Astrocyte (in vitro differentiated cells and primary cell): ENCODE data around the gene USO1. TPM values are rescaled to one million over a fixed set of nuclear protein-coding genes. Genes with fewer than 3 reads are reported as not detected.
"Not testable (repeated sequence)": the region's sequence is repeated elsewhere in the genome, so short reads cannot be mapped to it uniquely, and the experiment has no call there.

Experiments
- DNase-seq: peaks from one replicate; pipeline ENCODE4 v3.0.0-alpha.2; 2010; ENCODE audit warnings: low read depth
- FAIRE-seq: peaks from 2 replicates; lab custom pipeline; 2011; peaks lifted over from hg19 to GRCh38; lab: Jason Lieb, UNC
- H2AFZ ChIP-seq: 2 replicates; pipeline ENCODE4 v1.6.0; 2012; ENCODE audit warnings: low read depth, low read length, inconsistent platforms
- H3K27ac ChIP-seq: 2 replicates; pipeline ENCODE4 v1.5.1; 2011; ENCODE audit warnings: low read depth, low read length, inconsistent platforms
- H3K27me3 ChIP-seq: 2 replicates; pipeline ENCODE4 v1.6.0; 2011; ENCODE audit warnings: low read length, inconsistent platforms; ENCODE audit not compliant: insufficient read depth
- H3K36me3 ChIP-seq: 2 replicates; pipeline ENCODE4 v1.5.1; 2011; ENCODE audit warnings: low read length, inconsistent platforms; ENCODE audit not compliant: insufficient read depth
- H3K4me1 ChIP-seq: 2 replicates; pipeline ENCODE4 v1.5.1; 2011; ENCODE audit warnings: low read length, inconsistent platforms; ENCODE audit not compliant: insufficient read depth
- H3K4me2 ChIP-seq: 2 replicates; pipeline ENCODE4 v1.6.0; 2012; ENCODE audit warnings: low read length, inconsistent platforms
- H3K4me3 ChIP-seq: 2 replicates; pipeline ENCODE4 v1.5.1; 2011; ENCODE audit warnings: low read depth, mild to moderate bottlenecking, low read length, inconsistent platforms; ENCODE audit not compliant: insufficient read depth
- H3K79me2 ChIP-seq: 2 replicates; pipeline ENCODE4 v1.6.0; 2012; ENCODE audit warnings: mild to moderate bottlenecking, low read length, inconsistent platforms; ENCODE audit not compliant: insufficient read depth
- H3K9ac ChIP-seq: 2 replicates; pipeline ENCODE4 v1.6.0; 2012; ENCODE audit warnings: mild to moderate bottlenecking, low read length, inconsistent platforms
- H3K9me3 ChIP-seq: 2 replicates; pipeline ENCODE4 v1.5.1; 2012; ENCODE audit warnings: low read depth, mild to moderate bottlenecking, low read length, inconsistent platforms; ENCODE audit not compliant: insufficient read depth
- H4K20me1 ChIP-seq: 2 replicates; pipeline ENCODE4 v1.6.0; 2012; ENCODE audit warnings: low read length, inconsistent platforms; ENCODE audit not compliant: insufficient read depth
- H3K27ac Mint-ChIP-seq: one replicate; pipeline ENCODE4 v1.8.0; 2021; ENCODE audit warnings: mild to moderate bottlenecking, mixed read lengths; ENCODE audit not compliant: unreplicated experiment
- H3K27me3 Mint-ChIP-seq: one replicate; pipeline ENCODE4 v1.8.0; 2021; ENCODE audit warnings: low read depth, mixed read lengths; ENCODE audit not compliant: unreplicated experiment
- H3K36me3 Mint-ChIP-seq: one replicate; pipeline ENCODE4 v1.8.0; 2021; ENCODE audit warnings: low read depth, mixed read lengths; ENCODE audit not compliant: unreplicated experiment
- H3K4me1 Mint-ChIP-seq: one replicate; pipeline ENCODE4 v1.8.0; 2021; ENCODE audit warnings: low read depth, mixed read lengths; ENCODE audit not compliant: unreplicated experiment
- H3K4me3 Mint-ChIP-seq: one replicate; pipeline ENCODE4 v1.8.0; 2021; ENCODE audit warnings: mild to moderate bottlenecking, moderate library complexity, mixed read lengths; ENCODE audit not compliant: unreplicated experiment
- H3K9me3 Mint-ChIP-seq: one replicate; pipeline ENCODE4 v1.8.0; 2021; ENCODE audit warnings: mild to moderate bottlenecking, mixed read lengths; ENCODE audit not compliant: unreplicated experiment
- EZH2 ChIP-seq: IDR thresholded peaks from 2 replicates; pipeline ENCODE4 v1.6.1; 2012; ENCODE audit warnings: mild to moderate bottlenecking, low read length, inconsistent platforms; ENCODE audit not compliant: insufficient read depth
- total RNA-seq: library from RNA; stranded (reverse); gene quantifications from 2 replicates; pipeline ENCODE4 v1.2.1, GENCODE V29; 2021
- TF ChIP-seq, protein P1 (sequence below): IDR thresholded peaks from 2 replicates; pipeline ENCODE4 v1.5.1; 2011; ENCODE audit warnings: low read depth, mild to moderate bottlenecking, inconsistent platforms, low read length, moderate library complexity; ENCODE audit not compliant: insufficient read depth

Gene USO1
- total RNA-seq, 1 donor from 2014 or later, result 104 TPM

DNA sequence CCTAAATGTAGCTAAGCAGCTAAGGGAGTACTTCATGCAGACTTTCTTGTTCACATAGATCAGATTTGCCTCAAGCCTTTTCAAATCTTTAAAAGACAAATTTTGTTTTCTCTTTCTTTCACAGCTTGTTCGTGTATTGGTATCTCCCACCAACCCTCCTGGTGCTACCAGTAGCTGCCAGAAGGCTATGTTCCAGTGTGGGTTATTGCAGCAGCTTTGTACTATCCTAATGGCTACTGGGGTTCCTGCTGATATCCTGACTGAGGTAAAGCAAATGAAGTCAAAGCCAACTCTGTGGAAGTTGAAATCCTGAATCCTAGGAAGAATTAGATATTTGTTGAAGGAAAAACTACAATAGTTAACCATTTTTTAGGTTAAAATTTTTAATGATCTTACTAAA, 62.6 kb downstream of the USO1 start:
- Histone ChIP-seq H3K27ac (no peak overlapping the region), H2AFZ (no peak overlapping the region), H3K4me2 (no peak overlapping the region), H3K36me3 (peaks cover 37% of the 10 kb centered on the region), H3K4me1 (no peaks in the 10 kb centered on the region), H3K9ac (no peak overlapping the region), H3K79me2 (no peaks in the 10 kb centered on the region), H3K27me3 (no peaks in the 10 kb centered on the region), H3K4me3 (no peak overlapping the region), H3K9me3 (no peaks in the 10 kb centered on the region), H4K20me1 (no peaks in the 10 kb centered on the region)
- Mint-ChIP-seq H3K27me3 (no peaks in the 10 kb centered on the region), H3K4me1 (no peaks in the 10 kb centered on the region), H3K36me3 (peaks cover 2% of the 10 kb centered on the region), H3K9me3 (no peaks in the 10 kb centered on the region), H3K27ac (no peak overlapping the region), H3K4me3 (no peak overlapping the region)
- DNase-seq, result no peak
- no peak for FAIRE-seq
- TF ChIP-seq, protein P1, sequence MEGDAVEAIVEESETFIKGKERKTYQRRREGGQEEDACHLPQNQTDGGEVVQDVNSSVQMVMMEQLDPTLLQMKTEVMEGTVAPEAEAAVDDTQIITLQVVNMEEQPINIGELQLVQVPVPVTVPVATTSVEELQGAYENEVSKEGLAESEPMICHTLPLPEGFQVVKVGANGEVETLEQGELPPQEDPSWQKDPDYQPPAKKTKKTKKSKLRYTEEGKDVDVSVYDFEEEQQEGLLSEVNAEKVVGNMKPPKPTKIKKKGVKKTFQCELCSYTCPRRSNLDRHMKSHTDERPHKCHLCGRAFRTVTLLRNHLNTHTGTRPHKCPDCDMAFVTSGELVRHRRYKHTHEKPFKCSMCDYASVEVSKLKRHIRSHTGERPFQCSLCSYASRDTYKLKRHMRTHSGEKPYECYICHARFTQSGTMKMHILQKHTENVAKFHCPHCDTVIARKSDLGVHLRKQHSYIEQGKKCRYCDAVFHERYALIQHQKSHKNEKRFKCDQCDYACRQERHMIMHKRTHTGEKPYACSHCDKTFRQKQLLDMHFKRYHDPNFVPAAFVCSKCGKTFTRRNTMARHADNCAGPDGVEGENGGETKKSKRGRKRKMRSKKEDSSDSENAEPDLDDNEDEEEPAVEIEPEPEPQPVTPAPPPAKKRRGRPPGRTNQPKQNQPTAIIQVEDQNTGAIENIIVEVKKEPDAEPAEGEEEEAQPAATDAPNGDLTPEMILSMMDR, result no peak
- TF ChIP-seq EZH2, result no peak

DNA sequence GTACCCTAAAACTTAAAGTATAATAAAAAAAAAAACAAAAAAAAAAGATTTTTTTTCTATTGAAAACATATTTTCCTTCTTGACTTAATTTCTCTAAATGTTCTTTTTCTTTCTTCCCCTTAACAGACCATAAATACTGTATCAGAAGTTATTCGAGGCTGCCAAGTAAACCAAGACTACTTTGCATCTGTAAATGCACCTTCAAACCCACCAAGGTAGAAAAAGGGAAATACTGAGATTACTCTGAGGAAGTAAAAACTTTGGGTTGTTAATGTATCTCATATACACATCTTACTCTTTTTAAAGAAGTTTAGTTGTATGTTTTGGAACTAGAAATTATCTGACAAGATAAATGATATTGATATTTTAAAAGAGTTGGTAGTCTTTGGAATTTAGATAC, 65.6 kb downstream of the USO1 start:
- no peaks in the 10 kb centered on the region for H3K79me2 ChIP-seq
- H3K27ac ChIP-seq, result no peak overlapping the region
- Mint-ChIP-seq H3K36me3 (peaks cover 2% of the 10 kb centered on the region), H3K4me3 (no peak overlapping the region), H3K27ac (no peak overlapping the region), H3K27me3 (no peaks in the 10 kb centered on the region), H3K9me3 (no peaks in the 10 kb centered on the region), H3K4me1 (no peaks in the 10 kb centered on the region)
- no peak for TF ChIP-seq EZH2
- TF ChIP-seq, protein P1, result no peak
- no peak overlapping the region for H3K4me2 ChIP-seq
- H2AFZ ChIP-seq, result no peak overlapping the region
- H3K9me3 ChIP-seq, result no peaks in the 10 kb centered on the region
- DNase-seq (no peak), FAIRE-seq (no peak)
- H3K4me1 ChIP-seq, result no peaks in the 10 kb centered on the region
- peaks cover 37% of the 10 kb centered on the region for H3K36me3 ChIP-seq
- H4K20me1 ChIP-seq, result no peaks in the 10 kb centered on the region
- H3K4me3 ChIP-seq, result no peak overlapping the region
- H3K9ac ChIP-seq, result no peak overlapping the region
- H3K27me3 ChIP-seq, result no peaks in the 10 kb centered on the region

DNA sequence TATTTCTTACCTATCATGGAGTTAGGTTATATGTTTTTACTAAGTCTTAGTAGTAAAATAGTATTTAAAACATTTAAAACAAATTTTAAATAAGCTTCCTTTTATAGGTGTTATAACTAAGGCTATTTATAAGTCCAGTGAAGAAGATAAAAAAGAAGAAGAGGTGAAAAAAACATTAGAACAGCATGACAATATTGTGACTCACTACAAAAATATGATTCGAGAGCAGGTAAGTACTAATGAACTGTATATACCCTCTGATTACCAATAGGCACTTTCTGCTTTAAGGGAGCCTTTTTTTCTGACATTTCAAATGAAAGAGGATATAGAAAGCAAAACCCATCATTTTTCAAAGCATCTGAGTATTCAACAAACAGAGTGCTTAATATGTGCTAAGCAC, 76.6 kb downstream of the USO1 start:
- H3K27me3 Mint-ChIP-seq, result no peaks in the 10 kb centered on the region
- no peak for DNase-seq
- Histone ChIP-seq H3K27me3 (no peaks in the 10 kb centered on the region), H4K20me1 (no peaks in the 10 kb centered on the region), H3K36me3 (peaks cover 25% of the 10 kb centered on the region), H2AFZ (no peak overlapping the region), H3K9me3 (no peaks in the 10 kb centered on the region), H3K4me3 (no peak overlapping the region), H3K9ac (no peak overlapping the region), H3K4me2 (no peak overlapping the region), H3K79me2 (peaks cover 4% of the 10 kb centered on the region), H3K27ac (no peak overlapping the region), H3K4me1 (no peaks in the 10 kb centered on the region)
- no peaks in the 10 kb centered on the region for H3K9me3 Mint-ChIP-seq
- no peak overlapping the region for H3K27ac Mint-ChIP-seq
- TF ChIP-seq, protein P1, result no peak
- no peak for TF ChIP-seq EZH2
- peaks cover 6% of the 10 kb centered on the region for H3K36me3 Mint-ChIP-seq
- no peak overlapping the region for H3K4me3 Mint-ChIP-seq
- no peak for FAIRE-seq
- peaks cover 8% of the 10 kb centered on the region for H3K4me1 Mint-ChIP-seq

DNA sequence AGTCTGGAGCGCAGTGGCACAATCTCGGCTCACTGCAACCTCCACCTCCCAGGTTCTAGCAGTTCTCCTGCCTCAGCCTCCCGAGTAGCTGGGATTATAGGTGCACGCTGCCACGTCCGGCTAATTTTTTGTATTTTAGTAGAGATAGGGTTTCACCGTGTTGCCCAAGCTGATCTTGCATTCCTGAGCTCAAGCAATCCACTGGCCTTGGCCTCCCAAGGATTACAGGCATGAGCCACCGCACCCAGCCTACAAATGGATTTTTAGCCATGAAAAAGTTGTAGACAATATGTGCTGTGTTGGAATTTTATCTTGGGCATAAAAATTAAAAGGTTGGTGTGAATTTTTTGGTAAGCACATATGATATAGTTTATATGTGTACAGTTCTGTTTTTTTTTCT, 81.7 kb downstream of the USO1 start:
- peaks cover 44% of the 10 kb centered on the region for H3K36me3 ChIP-seq
- H3K9ac ChIP-seq, H2AFZ ChIP-seq, H3K4me1 Mint-ChIP-seq, H3K4me3 Mint-ChIP-seq, H3K9me3 ChIP-seq, H3K4me3 ChIP-seq, H3K27me3 ChIP-seq, H3K9me3 Mint-ChIP-seq, H3K4me1 ChIP-seq, H4K20me1 ChIP-seq, H3K36me3 Mint-ChIP-seq, DNase-seq, FAIRE-seq, H3K4me2 ChIP-seq, H3K27ac Mint-ChIP-seq, H3K79me2 ChIP-seq, H3K27me3 Mint-ChIP-seq, H3K27ac ChIP-seq: not testable (repeated sequence)
